Left cardiac atrium (tissue), 4 donors: ENCODE results near the gene SHF. TPM values are rescaled to one million over a fixed set of nuclear protein-coding genes. Genes with fewer than 3 reads are reported as not detected.
"Not testable (repeated sequence)": the region's sequence is repeated elsewhere in the genome, so short reads cannot be mapped to it uniquely, and the experiment has no call there.

Experiments
- ATAC-seq, 2 donors: fragments of 200-7000 bp; cut with Tn5 transposase; one replicate each; pipeline ENCODE4 v1.9.1; 2020; ENCODE audit warnings: mild to moderate bottlenecking in 2 of 2, moderate library complexity in 2 of 2
- DNase-seq: peaks from one replicate; pipeline ENCODE4 v3.0.0-alpha.2; 2020
- intact Hi-C, 2 donors: fragments of 100-400 bp; cut with DNase I; formaldehyde crosslinking; loops; one replicate each; pipeline versions ENCODE4 v1.14.1 to v1.15.1; 2022 to 2023
- total RNA-seq, 2 donors: library from RNA; stranded (reverse); fragmentation: NEBNext Ultra II Directional; extraction: Animal tissue kit (Norgen Biotek cat#: 25700); gene quantifications; one replicate each; pipeline ENCODE4 v1.2.1, GENCODE V29; 2021
- donor health status: DM: no; HTN: yes; CAD: no.
- donor health status: DM: no; HTN: yes; CAD: no; lungs with severe emphysema.
- donor health status: DM: yes; HTN: yes; CAD: no.
- donor health status: Dilated cardiomyopathy.

Gene SHF
- total RNA-seq, 2 donors from 2014 or later = 6.9 to 8.6 TPM

DNA sequence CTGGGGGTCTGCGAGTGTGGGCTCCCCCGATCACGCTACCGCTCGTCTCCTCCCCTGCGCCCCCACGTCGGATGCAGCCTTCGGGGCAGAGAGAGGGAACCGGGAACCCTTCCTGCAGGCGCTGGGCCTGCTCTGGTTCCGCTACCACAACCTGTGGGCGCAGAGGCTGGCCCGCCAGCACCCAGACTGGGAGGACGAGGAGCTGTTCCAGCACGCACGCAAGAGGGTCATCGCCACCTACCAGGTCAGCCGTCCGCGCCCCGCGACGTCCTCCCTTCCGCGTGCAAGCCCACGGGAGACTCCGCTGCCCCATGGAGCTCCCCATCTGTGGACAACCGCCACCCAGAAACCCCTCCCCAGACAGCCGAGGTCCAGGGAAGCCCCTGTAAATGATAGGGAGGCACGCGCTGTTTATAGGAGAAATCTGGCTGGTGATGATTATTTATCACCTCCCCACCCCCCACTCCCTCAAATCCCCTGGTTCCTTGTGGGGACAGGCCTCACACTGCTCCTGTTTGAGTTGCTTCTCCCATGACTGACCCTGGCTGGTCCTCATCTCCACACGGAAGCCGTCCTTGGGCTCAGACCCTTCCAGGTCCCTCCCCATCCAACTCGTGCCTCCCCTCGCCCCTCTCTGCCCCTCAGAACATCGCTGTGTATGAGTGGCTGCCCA, 51.9 kb downstream of the SHF start:
- intact Hi-C loops, DNase-seq: not testable (repeated sequence)
- peak; percentile 10 to 18 for ATAC-seq

DNA sequence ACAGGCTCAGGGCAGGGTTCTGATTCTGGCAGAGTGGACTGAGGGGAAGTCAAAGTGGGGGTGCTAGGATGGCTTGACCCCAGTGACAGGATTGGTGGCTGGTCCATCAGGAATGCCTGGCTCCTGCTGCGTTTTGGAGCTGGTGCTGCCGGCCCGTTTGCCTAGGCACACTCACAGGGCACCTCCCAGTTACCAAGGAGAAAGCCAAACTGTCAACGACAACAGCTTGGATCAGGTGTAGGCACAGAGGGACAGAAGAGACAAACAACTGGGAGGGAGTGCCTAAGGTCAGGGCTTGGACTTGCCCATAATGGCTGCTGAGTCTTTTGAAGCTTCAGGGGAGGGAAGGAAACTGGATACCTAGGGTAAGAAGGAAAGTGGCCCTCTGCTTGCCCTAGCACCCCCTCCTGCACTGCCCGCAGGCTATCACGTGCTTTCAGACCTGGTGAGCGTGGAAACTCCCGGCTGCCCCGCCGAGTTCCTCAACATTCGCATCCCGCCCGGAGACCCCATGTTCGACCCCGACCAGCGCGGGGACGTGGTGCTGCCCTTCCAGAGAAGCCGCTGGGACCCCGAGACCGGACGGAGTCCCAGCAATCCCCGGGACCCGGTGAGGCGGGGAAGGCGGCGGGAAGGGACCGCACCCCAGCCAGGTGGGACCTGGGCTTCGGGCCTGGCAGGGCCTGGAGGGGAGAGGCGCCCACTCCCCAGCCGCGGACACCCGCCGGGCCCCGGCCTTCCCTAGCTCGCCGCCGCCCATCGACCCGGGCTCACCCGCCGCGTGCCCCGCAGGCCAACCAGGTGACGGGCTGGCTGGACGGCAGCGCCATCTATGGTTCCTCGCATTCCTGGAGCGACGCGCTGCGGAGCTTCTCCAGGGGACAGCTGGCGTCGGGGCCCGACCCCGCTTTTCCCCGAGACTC, 52.8 kb downstream of the SHF start:
- intact Hi-C loops = no loop called here
- ATAC-seq (peak; percentile 59 to 64), DNase-seq (no peak)

DNA sequence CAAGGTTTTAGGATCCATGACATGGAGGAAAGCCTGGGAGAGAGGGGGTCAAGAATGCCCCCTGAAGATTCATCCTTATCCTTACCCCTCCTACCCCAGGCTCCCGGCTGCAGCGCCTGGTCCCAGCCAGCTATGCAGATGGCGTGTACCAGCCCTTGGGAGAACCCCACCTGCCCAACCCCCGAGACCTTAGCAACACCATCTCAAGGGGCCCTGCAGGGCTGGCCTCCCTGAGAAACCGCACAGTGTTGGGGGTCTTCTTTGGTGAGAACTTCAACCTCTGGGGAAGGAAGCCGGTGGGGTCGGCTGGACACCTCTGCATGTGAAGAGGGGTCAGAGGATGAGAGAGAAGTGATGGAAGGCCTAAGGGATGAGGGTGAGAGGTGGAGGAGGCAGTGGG, 53.7 kb downstream of the SHF start:
- ATAC-seq (no peak), DNase-seq (no peak)
- intact Hi-C loops = no loop called here

DNA sequence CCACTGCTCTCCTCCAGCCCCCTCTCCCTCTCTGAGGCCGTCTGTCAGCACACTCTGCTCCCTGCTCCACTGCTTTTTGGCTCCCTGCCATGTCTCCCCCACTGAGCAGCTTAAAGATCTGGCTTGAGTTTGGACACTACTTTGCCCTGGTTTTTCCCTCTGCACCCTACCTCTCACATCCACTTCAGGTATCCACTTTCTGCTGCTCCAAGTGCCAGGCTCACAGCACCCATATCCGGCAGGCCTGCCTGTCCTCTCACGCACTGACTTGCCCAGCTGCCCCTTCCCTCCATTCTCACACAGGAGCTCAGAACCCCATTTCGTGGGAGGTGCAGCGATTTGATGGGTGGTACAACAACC, 54.2 kb downstream of the SHF start:
- intact Hi-C loops = no loop called here
- DNase-seq (no peak), ATAC-seq (no peak)

DNA sequence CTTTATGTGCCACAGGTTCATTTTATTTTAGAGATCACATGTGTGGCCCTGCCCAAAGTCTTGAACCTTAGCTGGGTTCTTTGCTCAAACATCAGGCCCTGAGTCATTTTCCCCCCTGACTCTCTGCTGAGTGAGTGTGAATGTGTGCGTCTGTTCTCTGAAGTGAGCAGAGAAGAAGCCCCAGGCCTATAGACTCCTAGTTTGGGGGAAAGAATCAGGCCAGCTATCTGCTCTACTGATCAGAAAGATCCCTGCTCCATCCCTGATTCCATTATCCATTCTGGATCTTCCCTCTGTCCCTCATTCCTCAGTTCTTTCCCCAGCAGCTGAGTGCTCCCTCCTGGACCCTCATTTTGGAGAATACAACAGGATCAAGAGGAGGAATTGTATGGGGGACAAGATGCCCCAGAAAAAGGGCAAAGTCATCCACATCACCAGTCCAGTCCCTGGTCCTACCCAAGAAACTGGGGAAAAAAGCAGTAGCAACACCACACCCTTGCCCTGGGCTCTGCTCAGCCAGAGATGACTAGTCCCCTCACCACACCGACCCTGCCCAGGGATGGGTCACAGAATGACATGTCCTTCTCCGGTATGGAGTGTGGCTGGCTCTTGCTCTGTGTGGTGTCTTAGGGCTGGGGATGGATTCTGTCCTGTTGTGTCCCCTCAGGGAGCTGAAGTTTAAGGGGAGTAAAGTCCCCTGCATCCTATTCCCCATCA, 54.8 kb downstream of the SHF start:
- intact Hi-C loops = no loop called here

DNA sequence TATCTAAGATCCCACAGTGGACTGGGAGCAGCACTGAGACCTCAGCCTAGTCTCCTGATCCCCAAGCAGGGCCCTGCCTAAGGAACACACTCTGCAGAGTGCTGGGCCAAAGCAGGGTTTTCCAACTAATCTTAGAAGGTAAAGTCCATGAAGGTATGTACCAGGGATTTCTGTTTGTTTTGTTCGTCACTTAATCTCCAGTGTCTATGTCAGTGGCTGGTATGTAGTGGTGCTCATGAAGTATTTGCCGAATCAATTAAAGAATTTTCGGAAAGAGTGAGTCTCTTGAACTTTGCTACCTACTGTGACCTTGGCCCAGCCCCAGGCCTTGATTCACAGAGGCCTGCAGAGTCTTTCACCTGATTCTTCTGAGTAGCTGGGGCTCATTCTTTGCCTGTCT, 56.3 kb downstream of the SHF start:
- intact Hi-C loops = no loop called here
- ATAC-seq (no peak), DNase-seq (no peak)

More for the DNA sequence above, 54.8 kb downstream of the SHF start:
- DNase-seq = no peak
- ATAC-seq = no peak

DNA sequence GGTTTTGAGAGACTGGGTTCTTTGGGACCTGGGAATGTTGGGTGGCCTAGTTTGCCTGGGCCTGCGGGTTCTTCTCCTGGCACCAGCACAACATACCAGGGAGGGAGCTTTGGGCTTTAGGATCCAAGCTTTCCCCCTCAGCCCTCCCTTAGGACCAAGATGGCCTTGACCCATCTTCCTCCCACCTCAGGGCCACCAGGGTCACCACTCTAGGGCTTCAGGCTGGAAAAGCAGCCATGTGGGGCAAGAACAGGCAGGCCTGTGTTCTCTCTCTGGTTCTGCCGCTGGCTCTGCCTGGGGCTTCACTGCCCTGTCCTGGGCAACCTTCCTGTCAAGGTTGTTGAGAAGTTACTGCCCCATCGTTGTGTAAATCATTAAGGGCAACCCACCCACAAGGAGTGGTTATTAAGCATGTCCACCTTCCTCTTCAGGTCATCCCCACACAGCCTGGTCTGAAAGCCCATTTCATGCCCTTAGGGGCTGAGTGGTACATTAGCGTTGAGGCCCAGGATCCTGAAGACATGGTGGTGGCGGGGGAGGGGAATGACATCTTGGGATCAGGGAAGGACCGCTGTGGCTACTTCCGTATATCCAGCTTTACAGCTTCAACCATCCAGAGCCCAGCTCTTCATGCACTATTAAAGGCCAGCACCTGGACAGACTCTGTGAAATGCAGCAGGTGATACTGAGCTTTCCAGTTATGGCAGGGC, 57.3 kb downstream of the SHF start:
- intact Hi-C loops = no loop called here

DNA sequence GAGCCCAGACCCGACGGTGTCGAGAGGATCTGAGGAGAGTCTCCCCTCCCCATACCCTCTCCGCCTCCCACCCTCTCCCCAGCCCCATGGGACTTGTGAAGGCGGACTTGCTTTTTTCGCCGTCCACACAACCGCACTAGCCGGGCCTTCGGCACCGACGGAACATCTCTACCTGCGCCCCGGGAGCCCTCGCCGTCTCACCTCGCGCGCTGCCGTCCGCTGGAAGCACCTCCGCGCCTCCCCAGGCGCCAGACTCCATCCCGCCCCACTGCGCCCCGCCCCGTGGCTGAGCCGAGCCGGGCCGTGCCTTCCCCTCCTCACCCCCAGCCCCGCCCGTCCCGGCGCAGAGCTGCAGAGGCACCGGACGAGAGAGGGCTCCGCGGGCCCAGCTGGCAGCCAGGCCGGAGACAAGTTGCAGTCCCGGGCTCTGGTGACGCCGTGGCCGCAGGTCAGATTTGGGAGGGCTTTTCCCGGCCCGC, 58.1 kb downstream of the SHF start, which contains the start of the genes DUOX1 and DUOXA1:
TSS of gene DUOX1 (plus strand) at position 344 of the 479 bp plus-strand sequence. CDS start 1,973 bp downstream, outside the sequence.
TSS of gene DUOXA1 (minus strand) at position 229 of the 479 bp plus-strand sequence. CDS start 6,865 bp downstream, outside the sequence.
- peak; percentile 64 for DNase-seq
- intact Hi-C loops = no loop called here
- ATAC-seq = peak; percentile 84 to 96

More for the DNA sequence above, 57.3 kb downstream of the SHF start:
- ATAC-seq (no peak), DNase-seq (no peak)

DNA sequence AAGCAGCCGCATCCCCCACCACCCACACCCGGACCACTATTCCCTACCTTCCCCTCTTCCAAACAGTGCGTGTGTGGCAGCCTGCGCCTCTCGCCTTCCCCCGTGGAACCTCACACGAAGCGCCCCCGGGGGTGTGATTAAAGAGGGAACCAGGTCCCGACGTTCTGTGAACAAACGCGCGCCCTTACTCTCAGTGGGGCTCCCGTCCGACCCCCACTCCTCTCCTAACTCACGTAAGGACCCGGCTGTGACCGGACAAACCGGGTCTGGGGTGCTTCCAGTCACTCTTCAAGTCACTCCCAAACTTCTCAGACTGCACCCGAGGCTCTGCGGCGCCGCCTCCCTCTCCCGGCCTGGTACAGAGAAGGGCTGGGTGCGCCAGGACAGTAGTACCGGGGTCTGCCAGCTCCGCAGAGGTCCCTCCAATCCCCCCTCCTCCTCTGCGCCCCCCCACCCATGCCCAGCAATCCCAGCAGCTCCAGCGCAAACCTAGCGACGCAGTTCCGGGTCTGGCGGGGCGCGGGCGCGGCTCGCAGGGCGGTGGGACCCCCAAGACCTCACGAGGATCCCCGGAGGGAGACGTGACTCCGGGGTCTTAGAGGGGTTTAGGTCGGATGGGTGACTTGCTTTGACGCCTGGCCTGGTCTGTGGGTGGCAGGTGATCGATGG, 58.7 kb downstream of the SHF start:
- ATAC-seq (peak; percentile 24 to 42), DNase-seq (no peak)
- intact Hi-C loops = no loop called here

DNA sequence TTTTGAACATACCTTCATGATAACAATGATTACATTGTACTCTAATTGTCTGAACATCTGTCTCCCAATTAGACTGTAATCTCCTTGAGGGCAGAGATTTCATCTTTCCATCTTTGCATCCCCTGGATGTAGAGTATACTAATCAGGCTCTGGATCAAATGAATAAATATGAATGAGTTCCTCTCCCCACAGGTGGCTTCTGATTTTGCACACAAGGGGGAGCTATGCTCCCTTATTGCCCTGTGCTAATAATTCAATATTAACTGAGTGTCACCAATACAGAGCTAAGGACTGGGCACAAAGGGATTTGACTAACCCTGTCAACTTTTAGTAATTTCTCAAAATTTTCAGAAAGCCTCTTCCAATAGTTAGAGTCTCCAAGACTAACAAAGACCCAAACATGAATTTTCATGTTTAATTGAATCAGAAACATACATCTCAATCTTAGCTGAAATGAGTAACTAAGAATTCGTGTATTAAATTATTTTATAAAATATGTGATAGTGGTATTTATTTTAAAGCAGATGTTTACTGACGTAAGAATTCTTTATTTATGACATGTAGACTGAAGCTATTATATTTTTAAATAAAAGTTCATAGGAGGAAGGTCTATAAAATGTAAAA, 61.1 kb downstream of the SHF start:
- no peak for DNase-seq
- no peak for ATAC-seq
- intact Hi-C loops = no loop called here

DNA sequence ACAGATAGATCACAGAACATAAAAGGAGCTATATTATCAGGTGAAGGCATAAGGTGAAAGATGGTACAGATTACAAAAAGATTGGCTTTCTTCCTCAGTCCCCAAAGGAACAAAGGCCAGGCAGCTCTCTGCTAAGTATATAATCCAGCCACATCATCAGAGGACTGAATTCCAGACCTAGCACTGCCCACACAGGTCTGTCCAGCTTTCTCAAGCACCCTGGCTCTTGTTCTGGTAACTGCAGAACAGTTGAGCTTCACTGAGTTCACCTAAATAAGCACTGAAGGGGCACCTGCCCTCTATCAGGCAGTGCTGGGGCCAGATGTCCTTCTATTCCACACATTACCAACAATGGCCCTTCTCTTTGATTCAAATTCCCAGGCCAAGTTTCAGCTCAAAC, 64.4 kb downstream of the SHF start:
- no peak for DNase-seq

DNA sequence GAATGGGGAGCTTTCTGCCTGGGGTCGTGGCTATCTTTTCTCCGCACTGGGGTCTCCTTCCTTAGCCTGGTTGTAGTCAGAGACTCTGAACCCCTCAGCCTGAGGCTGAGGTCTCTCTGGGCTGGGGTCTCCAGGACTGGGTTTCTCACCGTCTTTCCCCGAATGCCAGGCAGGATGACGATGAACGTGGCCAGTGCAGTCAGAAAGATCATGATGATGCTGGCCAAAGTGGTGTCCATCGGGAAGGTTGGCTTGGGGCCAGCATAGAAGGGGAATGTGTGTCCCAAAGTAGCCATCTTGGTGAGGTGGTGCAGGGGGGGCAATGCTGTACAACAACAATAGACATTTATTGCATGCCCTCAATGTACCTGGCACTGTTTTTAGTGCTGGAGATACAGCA, 65.0 kb downstream of the SHF start:
- DNase-seq (no peak), ATAC-seq (no peak)
- intact Hi-C loops = no loop called here

More for the DNA sequence above, 64.4 kb downstream of the SHF start:
- intact Hi-C loops = no loop called here
- ATAC-seq = no peak

DNA sequence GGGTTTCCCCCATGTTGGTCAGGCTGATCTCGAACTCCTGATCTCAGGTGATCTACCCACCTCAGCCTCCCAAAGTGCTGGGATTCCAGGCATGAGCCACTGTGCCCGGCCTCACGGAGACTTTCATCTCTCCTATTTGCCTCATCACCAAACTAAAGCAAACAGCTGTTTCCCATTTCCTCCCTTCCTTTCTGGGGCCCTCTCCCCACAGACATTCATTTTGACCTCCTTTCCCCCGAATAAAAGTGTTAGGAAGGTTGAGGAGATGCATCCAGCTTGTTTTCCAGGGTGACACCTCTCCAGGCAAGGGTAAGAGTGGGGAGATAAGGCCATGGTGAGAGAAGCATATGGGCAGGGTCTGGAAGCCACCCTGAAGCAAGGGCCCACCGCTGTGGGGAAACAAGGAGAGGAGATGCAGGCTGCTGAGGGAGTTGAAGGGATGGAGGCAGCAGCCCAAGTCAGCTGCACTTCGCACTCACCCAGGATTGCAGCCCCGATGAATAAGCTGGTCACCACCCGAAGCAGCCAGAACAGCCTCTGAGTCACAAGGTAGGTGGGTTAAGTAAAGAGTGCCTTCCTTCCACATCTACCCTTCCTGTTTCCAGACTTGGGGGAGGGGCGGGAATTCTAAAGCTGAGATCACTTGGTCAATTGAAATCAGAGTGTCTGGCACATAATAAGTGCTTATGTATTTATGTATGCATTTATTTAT, 65.9 kb downstream of the SHF start:
- ATAC-seq = peak in 1 of 2 donors; percentile 27
- intact Hi-C loops = no loop called here

DNA sequence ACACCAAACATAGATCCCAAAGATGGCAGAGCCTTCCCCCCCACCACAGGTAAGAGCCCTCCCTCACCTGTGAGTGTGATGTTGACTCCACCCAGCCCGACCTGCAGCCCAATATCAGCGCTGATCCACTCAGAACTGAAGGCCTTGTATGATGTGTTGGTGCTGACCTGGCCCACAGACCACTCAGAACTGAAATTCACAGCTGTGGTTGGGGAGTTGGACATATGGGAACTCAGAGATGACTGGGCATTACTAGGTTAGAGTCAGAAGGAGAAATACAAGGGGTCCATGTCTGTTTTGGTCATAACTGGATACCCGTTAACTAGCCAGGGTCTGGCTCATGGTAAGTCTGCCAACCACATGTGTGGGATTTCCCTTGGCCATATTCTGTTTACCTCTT, 66.7 kb downstream of the SHF start:
- DNase-seq (no peak), ATAC-seq (no peak)
- intact Hi-C loops = no loop called here

More for the DNA sequence above, 65.9 kb downstream of the SHF start:
- no peak for DNase-seq

DNA sequence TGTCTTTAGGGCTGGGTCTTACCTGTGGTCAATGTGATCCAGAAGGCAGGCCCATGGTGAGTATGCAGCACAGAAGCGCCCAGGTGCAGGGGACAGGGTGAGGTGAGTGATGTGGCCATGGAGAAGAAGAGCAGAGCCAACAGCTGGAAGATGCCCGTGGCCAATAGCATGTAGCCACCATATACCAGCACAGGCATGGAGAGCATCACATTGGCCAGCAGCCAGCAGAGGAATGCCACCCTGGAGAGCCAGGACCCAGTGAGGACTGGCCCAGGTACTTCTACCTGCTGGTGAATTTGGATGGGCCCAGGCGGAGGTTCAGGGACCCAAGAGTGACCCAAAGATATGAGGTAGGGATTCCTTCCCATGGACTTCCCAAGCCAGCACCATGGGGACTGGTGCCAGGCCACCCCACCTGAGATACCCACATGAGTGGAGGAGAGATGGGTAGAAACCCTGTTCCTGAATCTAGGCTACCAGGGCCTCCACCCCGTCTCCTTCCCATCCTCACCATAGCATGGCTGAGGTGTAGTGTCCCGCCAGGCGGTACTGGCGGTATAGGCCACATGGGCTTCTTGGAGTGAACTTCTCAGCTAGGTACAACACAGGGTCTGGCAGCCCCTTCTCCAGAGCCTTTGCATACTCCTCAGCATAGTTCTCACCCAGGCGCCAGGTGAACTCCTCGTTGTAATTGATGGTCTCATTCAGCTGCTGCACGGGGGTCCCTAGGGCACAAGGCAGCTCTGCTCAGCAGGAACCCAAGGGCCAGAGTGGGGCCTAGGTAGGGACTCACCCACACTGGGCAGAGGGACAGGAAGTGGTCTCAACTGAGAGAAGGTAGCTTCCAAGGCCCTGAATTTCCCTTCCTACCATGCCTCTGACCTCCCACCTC, 67.4 kb downstream of the SHF start:
- ATAC-seq (no peak), DNase-seq (no peak)
- intact Hi-C loops = no loop called here

DNA sequence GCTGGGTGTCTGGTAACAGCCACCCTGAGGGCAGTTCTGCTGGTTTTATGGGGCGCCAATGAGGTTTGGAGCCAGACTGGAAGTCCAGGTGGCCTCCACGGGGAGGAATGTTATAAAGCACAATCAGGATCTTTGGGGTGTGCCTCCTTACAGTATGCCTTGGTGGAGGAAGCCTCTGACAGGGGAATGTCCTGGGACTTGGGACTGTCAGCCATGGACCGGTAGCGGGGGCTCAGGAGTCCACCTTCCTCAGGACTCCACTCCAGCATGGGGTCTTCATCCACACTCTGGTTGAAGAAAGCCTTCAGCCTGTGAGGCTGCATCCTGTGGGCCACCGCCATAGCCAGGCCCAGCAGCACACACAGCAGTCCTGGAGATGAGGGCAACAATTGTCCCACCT, 68.8 kb downstream of the SHF start:
- DNase-seq (no peak), ATAC-seq (no peak)
- intact Hi-C loops = loop anchor here in 1 of 2 donors (5.0 kb wide), 1 partner anchor 77 kb away; no protein-coding TSS in a partner anchor
